ENCODE data around the gene ATF4.

DNA sequence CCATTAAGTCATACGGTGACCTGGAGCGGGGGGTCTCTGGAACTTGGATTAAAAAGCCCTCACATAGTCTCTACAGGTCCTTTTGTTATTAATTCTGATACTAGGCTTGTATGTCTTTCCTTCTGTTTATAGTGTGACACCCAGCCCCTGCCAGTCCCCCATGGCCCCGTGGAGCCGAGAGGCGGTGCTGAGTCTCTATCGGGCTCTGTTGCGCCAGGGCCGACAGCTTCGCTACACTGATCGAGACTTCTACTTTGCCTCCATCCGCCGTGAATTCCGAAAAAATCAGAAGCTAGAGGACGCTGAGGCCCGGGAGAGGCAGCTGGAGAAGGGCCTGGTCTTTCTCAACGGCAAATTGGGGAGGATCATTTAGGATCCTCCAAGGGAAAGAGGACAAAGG, 16.3 kb upstream of the ATF4 start:
- TF ChIP-seq, protein P1, sequence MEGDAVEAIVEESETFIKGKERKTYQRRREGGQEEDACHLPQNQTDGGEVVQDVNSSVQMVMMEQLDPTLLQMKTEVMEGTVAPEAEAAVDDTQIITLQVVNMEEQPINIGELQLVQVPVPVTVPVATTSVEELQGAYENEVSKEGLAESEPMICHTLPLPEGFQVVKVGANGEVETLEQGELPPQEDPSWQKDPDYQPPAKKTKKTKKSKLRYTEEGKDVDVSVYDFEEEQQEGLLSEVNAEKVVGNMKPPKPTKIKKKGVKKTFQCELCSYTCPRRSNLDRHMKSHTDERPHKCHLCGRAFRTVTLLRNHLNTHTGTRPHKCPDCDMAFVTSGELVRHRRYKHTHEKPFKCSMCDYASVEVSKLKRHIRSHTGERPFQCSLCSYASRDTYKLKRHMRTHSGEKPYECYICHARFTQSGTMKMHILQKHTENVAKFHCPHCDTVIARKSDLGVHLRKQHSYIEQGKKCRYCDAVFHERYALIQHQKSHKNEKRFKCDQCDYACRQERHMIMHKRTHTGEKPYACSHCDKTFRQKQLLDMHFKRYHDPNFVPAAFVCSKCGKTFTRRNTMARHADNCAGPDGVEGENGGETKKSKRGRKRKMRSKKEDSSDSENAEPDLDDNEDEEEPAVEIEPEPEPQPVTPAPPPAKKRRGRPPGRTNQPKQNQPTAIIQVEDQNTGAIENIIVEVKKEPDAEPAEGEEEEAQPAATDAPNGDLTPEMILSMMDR (conservative IDR thresholded peaks at IDR 0.05): no peak
- no peak for TF ChIP-seq ZFX (IDR thresholded peaks at IDR 0.05)
